Pancreas (tissue), 10 donors: ENCODE data around the gene KMT2A. TPM values are rescaled to one million over a fixed set of nuclear protein-coding genes. Genes with fewer than 3 reads are reported as not detected.
"Not testable (repeated sequence)": the region's sequence is repeated elsewhere in the genome, so short reads cannot be mapped to it uniquely, and the experiment has no call there.

Experiments
- ATAC-seq, 4 donors: fragments of 200-7000 bp; cut with Tn5 transposase; one replicate each; pipeline versions ENCODE4 v1.8.0 to v1.9.1; 2020; ENCODE audit warnings: mild to moderate bottlenecking in 4 of 4, moderate library complexity in 4 of 4
- DNase-seq, 6 donors: peaks; one replicate each; pipeline ENCODE4 v3.0.0-alpha.2; 2020
- FAIRE-seq: peaks from 2 replicates; lab custom pipeline; 2012; peaks lifted over from hg19 to GRCh38; lab: Jason Lieb, UNC
- H3K27ac ChIP-seq, 4 donors: fragments of 200-600 bp; sonication (generic); 1 replicate in 3 of 4; 2 replicates in 1 of 4; pipeline versions ENCODE4 v1.5.0 to v1.8.0; 2020
- H3K27me3 ChIP-seq, 4 donors: fragments of 200-600 bp; one replicate each; pipeline ENCODE4 v1.8.0; 2021
- H3K36me3 ChIP-seq, 3 donors: fragments of 200-600 bp; sonication (generic) in 1 of 3; one replicate each; pipeline versions ENCODE4 v1.5.0 to v1.8.0; 2020 to 2021
- H3K4me1 ChIP-seq, 3 donors: fragments of 200-600 bp; one replicate each; pipeline ENCODE4 v1.8.0; 2021
- H3K4me3 ChIP-seq, 4 donors: fragments of 200-600 bp; sonication (generic) in 2 of 4; one replicate each; pipeline versions ENCODE4 v1.5.0 to v1.8.0; 2020 to 2021
- H3K9me3 ChIP-seq, 4 donors: fragments of 200-600 bp; one replicate each; pipeline ENCODE4 v1.8.0; 2021
- WGBS, 2 donors: extraction: QIAGEN DNeasy Blood & Tissue Kit; methylation state at CpG; one replicate each; pipeline ENCODE4 v1.1.7; 2013; 5-methylcytosine and 5-hydroxymethylcytosine counted together
- intact Hi-C, 3 donors: fragments of 100-400 bp; cut with DNase I; formaldehyde crosslinking; loops; one replicate each; pipeline versions ENCODE4 v1.11.1 to v1.14.2; 2022
- polyA plus RNA-seq, 2 donors: library from polyadenylated mRNA; stranded (reverse); fragments of 200-250 nt; gene quantifications; one replicate each; pipeline ENCODE4 v1.2.3, GENCODE V29; 2013
- total RNA-seq, 6 donors: library from RNA; stranded (reverse); fragmentation: NEBNext Ultra II Directional in 4 of 6; extraction: Animal tissue kit (Norgen Biotek cat#: 25700) in 4 of 6; gene quantifications; one replicate each; pipeline versions ENCODE4 v1.2.1 to v1.2.4, GENCODE V29; 2021 to 2023
- TF ChIP-seq, protein P1 (sequence below), 4 donors: fragments of 200-600 bp; sonication (generic) in 3 of 4; IDR thresholded peaks; one replicate each; pipeline versions ENCODE4 v1.5.0 to v1.8.0; 2021; ENCODE audit warnings: antibody characterized with exemption in 4 of 4
- donor health status: healthy with polysubstance abuse.
- donor health status: DM: no; HTN: no; CAD: no; lungs with moderate emphysema.
- donor health status: DM: no; HTN: no; CAD: no.
- donor health status: control.
- donor health status: control.
- donor health status: Bipolar disorder and iron deficiency.
- donor health status: DM: yes; HTN: yes; CAD: no.
- donor health status: DM: no; HTN: no; CAD: no.
- donor health status: DM: no; HTN: no; CAD: no.
- donor health status: DM: yes; HTN: yes; CAD: no.

KMT2A gene
- total and polyA plus RNA-seq, 8 donors: 13.9 to 46.3 (median 32.4) TPM

DNA sequence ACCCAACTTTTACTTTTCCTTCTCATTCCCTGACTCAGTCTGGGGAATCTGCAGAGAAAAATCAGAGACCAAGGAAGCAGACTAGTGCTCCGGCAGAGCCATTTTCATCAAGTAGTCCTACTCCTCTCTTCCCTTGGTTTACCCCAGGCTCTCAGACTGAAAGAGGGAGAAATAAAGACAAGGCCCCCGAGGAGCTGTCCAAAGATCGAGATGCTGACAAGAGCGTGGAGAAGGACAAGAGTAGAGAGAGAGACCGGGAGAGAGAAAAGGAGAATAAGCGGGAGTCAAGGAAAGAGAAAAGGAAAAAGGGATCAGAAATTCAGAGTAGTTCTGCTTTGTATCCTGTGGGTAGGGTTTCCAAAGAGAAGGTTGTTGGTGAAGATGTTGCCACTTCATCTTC, 37.2 kb downstream of the KMT2A start:
- Histone ChIP-seq H3K27me3 (no peaks in the 10 kb centered on the region), H3K4me3 (no peak overlapping the region), H3K27ac (no peak overlapping the region), H3K4me1 (peaks cover 0 to 4% (median 3%) of the 10 kb centered on the region in 3 donors), H3K9me3 (no peaks in the 10 kb centered on the region), H3K36me3 (peaks cover 0 to 23% (median 12%) of the 10 kb centered on the region in 3 donors)
- FAIRE-seq: no peak
- intact Hi-C loops: no loop called here
- 97% methylated on average over 6 of the region's 6 CpGs for WGBS, 2 donors
- TF ChIP-seq, protein P1, sequence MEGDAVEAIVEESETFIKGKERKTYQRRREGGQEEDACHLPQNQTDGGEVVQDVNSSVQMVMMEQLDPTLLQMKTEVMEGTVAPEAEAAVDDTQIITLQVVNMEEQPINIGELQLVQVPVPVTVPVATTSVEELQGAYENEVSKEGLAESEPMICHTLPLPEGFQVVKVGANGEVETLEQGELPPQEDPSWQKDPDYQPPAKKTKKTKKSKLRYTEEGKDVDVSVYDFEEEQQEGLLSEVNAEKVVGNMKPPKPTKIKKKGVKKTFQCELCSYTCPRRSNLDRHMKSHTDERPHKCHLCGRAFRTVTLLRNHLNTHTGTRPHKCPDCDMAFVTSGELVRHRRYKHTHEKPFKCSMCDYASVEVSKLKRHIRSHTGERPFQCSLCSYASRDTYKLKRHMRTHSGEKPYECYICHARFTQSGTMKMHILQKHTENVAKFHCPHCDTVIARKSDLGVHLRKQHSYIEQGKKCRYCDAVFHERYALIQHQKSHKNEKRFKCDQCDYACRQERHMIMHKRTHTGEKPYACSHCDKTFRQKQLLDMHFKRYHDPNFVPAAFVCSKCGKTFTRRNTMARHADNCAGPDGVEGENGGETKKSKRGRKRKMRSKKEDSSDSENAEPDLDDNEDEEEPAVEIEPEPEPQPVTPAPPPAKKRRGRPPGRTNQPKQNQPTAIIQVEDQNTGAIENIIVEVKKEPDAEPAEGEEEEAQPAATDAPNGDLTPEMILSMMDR (IDR thresholded peaks at IDR 0.05): no peak
- DNase-seq: no peak
- no peak for ATAC-seq

DNA sequence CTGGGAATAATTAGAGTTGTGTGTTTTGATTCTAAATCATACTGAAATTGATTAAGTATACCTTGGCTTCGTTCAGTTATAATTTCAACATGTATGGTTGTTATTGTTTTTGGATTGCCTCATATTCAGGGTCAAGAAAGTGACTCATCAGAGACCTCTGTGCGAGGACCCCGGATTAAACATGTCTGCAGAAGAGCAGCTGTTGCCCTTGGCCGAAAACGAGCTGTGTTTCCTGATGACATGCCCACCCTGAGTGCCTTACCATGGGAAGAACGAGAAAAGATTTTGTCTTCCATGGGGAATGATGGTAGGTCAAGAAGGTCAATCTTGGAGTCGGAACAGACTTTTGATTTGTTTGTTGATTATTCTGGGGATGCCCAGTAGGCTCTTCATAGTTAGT, 40.4 kb downstream of the KMT2A start:
- 81 to 85% methylated on average over 7 of the region's 7 CpGs for WGBS, 2 donors
- DNase-seq (no peak), FAIRE-seq (no peak), ATAC-seq (no peak)
- Histone ChIP-seq H3K27me3 (no peaks in the 10 kb centered on the region), H3K36me3 (peaks cover 5 to 52% (median 22%) of the 10 kb centered on the region in 3 donors), H3K9me3 (no peaks in the 10 kb centered on the region), H3K27ac (no peak overlapping the region), H3K4me1 (no peaks in the 10 kb centered on the region), H3K4me3 (no peak overlapping the region)
- intact Hi-C loops: no loop called here
- TF ChIP-seq, protein P1 (IDR thresholded peaks at IDR 0.05): no peak

DNA sequence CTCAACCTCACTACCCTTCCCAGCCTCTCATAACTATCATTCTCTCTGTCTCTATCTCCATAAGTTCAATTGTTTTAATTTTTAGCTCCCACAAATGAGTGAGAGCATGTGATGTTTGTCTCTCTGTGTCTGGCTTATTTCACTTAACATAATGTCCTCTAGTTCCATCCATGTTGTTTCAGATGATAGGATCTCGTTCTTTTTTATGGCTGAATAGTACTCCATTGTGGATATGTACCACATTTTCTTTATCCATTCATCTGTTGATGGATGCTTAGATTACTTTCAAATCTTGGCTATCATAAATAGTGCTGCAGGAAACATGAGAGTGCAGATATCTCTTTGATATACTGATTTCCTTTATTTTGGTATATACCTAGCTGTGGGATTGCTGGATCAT, 44.9 kb downstream of the KMT2A start:
- WGBS, 2 donors: 97 to 100% methylated on average over 1 of the region's 1 CpG
- H3K36me3 ChIP-seq: peaks cover 18 to 86% (median 39%) of the 10 kb centered on the region in 3 donors
- not testable (repeated sequence) for DNase-seq, H3K9me3 ChIP-seq, FAIRE-seq, H3K27me3 ChIP-seq, H3K27ac ChIP-seq, ATAC-seq, H3K4me1 ChIP-seq, H3K4me3 ChIP-seq
- intact Hi-C loops: loop anchor here in 1 of 3 donors (10.0 kb wide), 1 partner anchor 186 kb away; no protein-coding TSS in a partner anchor

DNA sequence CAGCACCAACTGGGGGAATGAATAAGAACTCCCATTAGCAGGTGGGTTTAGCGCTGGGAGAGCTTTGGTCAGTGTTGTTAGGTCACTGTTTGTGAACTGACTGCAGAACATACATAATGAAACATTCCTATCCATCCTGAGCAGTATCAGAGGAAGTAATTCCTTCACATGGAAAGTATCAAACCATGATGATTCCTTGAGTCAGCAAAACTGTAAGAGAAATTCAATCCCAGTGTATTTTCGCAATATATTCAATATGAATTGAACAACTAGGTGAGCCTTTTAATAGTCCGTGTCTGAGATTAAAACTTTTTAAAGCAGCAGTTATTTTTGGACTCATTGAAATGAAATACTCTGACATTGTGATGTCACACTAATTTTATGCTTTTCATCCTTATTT, 48.1 kb downstream of the KMT2A start:
- no peak for FAIRE-seq

DNA sequence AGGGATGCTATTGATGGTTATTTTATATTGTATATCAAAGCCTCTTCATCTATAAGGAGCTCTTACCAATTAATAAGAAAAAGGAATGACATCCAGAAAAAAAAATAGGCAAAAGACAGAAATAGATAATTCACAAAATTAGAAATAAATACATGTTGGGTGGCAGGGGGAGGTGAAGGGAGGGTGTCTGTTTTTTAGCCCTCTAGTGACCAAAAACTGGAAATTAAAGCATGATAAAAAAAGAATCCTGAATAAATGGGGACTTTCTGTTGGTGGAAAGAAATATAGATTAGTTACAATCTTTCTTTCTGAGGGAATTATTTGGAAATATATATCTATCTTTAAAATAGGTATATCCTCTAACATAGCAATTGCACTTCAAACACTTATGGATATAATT, 49.0 kb downstream of the KMT2A start:
- Histone ChIP-seq H3K36me3 (peaks cover 18 to 75% (median 28%) of the 10 kb centered on the region in 3 donors), H3K4me1 (no peaks in the 10 kb centered on the region), H3K27me3 (no peaks in the 10 kb centered on the region), H3K9me3 (no peaks in the 10 kb centered on the region), H3K4me3 (no peak overlapping the region), H3K27ac (no peak overlapping the region)
- TF ChIP-seq, protein P1 (IDR thresholded peaks at IDR 0.05): no peak
- intact Hi-C loops: loop anchor here in 1 of 3 donors (10.0 kb wide), 1 partner anchor 190 kb away; no protein-coding TSS in a partner anchor
- ATAC-seq (no peak), DNase-seq (no peak), FAIRE-seq (no peak)

More for the DNA sequence above, 48.1 kb downstream of the KMT2A start:
- no peak for DNase-seq
- no peak for ATAC-seq
- TF ChIP-seq, protein P1 (IDR thresholded peaks at IDR 0.05): no peak
- no peaks in the 10 kb centered on the region for H3K27me3 ChIP-seq
- intact Hi-C loops: loop anchor here in 1 of 3 donors (10.0 kb wide), 1 partner anchor 190 kb away; no protein-coding TSS in a partner anchor
- no peak overlapping the region for H3K4me3 ChIP-seq
- peaks cover 18 to 73% (median 30%) of the 10 kb centered on the region in 3 donors for H3K36me3 ChIP-seq
- H3K9me3 ChIP-seq: no peaks in the 10 kb centered on the region
- H3K27ac ChIP-seq: no peak overlapping the region
- no peaks in the 10 kb centered on the region for H3K4me1 ChIP-seq
- WGBS, 2 donors: 92 to 95% methylated on average over 3 of the region's 3 CpGs
